LHCN-M2 (cell line): ENCODE results near the gene MEGF11. TPM values are rescaled to one million over a fixed set of nuclear protein-coding genes. Genes with fewer than 3 reads are reported as not detected.

Experiments
- DNase-seq: peaks from one replicate; pipeline ENCODE4 v3.0.0-alpha.2; 2012; ENCODE audit warnings: low read depth
- total RNA-seq: library from RNA; depleted of rRNA; stranded (reverse); fragments of >200 nt; gene quantifications from 2 replicates; pipeline ENCODE4 v1.2.3, GENCODE V29; 2014

Gene MEGF11
- total RNA-seq, 1 experiment from 2014 or later: not detected

GRCh38 chr15:66115568-66116206 is 137.9 kb downstream of the MEGF11 start:
- no peak for DNase-seq

GRCh38 chr15:66114863-66115425 is 138.6 kb downstream of the MEGF11 start:
- no peak for DNase-seq

- DNase-seq: no peak
These were observed 141.2 kb downstream of the MEGF11 start for GRCh38 chr15:66112388-66112787.

GRCh38 chr15:66111363-66111762 is 142.2 kb downstream of the MEGF11 start:
- DNase-seq: no peak

GRCh38 chr15:66110864-66111263 is 142.7 kb downstream of the MEGF11 start:
- DNase-seq: no peak

GRCh38 chr15:66109826-66110225 is 143.7 kb downstream of the MEGF11 start:
- DNase-seq: no peak

GRCh38 chr15:66108483-66109265 is 144.9 kb downstream of the MEGF11 start:
- no peak for DNase-seq

- DNase-seq: no peak
These were observed 146.5 kb downstream of the MEGF11 start for GRCh38 chr15:66107070-66107469.

GRCh38 chr15:66105286-66106265 is 148.0 kb downstream of the MEGF11 start:
- no peak for DNase-seq

- DNase-seq: no peak
These were observed 150.3 kb downstream of the MEGF11 start for GRCh38 chr15:66103293-66103590.

- no peak for DNase-seq
These were observed 150.8 kb downstream of the MEGF11 start for GRCh38 chr15:66102563-66103292.

GRCh38 chr15:66101715-66102395 is 151.7 kb downstream of the MEGF11 start:
- DNase-seq: no peak

GRCh38 chr15:66100761-66101160 is 152.8 kb downstream of the MEGF11 start:
- no peak for DNase-seq

- DNase-seq: no peak
These were observed 153.4 kb downstream of the MEGF11 start for GRCh38 chr15:66099950-66100671.

GRCh38 chr15:66098022-66098363 is 155.6 kb downstream of the MEGF11 start:
- no peak for DNase-seq

GRCh38 chr15:66097151-66098021 is 156.2 kb downstream of the MEGF11 start:
- DNase-seq: no peak

- DNase-seq: no peak
These were observed 156.9 kb downstream of the MEGF11 start for GRCh38 chr15:66096688-66097058.

GRCh38 chr15:66095871-66096687 is 157.5 kb downstream of the MEGF11 start:
- no peak for DNase-seq
